Measurements from ENCODE around the gene CCNY.

- TF ChIP-seq CTCF (IDR thresholded peaks at IDR 0.05) (no peak), ZNF138 (CRISPR knock-in tag; conservative IDR thresholded peaks at IDR 0.05) (no peak), MXD4 (CRISPR knock-in tag; IDR thresholded peaks at IDR 0.05; ENCODE audit: borderline replicate concordance) (no peak), KAT7 (CRISPR knock-in tag; IDR thresholded peaks at IDR 0.05; ENCODE audit: borderline replicate concordance) (no peak), CDX4 (CRISPR knock-in tag; IDR thresholded peaks at IDR 0.05; ENCODE audit: borderline replicate concordance) (no peak), ZBTB21 (CRISPR knock-in tag; IDR thresholded peaks at IDR 0.05; ENCODE audit: borderline replicate concordance) (no peak), ARID4B (CRISPR knock-in tag; IDR thresholded peaks at IDR 0.05; ENCODE audit: borderline replicate concordance) (no peak), USF2 (CRISPR knock-in tag; IDR thresholded peaks at IDR 0.05) (no peak), FOXJ3 (CRISPR knock-in tag; IDR thresholded peaks at IDR 0.05; ENCODE audit: borderline replicate concordance) (no peak), JAZF1 (CRISPR knock-in tag; IDR thresholded peaks at IDR 0.05) (no peak), ZSCAN18 (CRISPR knock-in tag; IDR thresholded peaks at IDR 0.05) (no peak), MAX (CRISPR knock-in tag; IDR thresholded peaks at IDR 0.05) (no peak), ELF4 (CRISPR knock-in tag; IDR thresholded peaks at IDR 0.05; ENCODE audit: low read depth) (no peak), ESRRA (CRISPR knock-in tag; IDR thresholded peaks at IDR 0.05; ENCODE audit: borderline replicate concordance) (no peak)
Measured at GRCh38 chr10:35307297-35307696, 29.0 kb upstream of the CCNY start.

Measured in WTC11 (cell line).